Muscle of leg (tissue), 11 donors: ENCODE data around the gene BBS4. TPM values are rescaled to one million over a fixed set of nuclear protein-coding genes. Genes with fewer than 3 reads are reported as not detected.

Experiments
- DNase-seq: peaks from one replicate; pipeline ENCODE4 v3.0.0; 2013
- H3K27ac ChIP-seq: one replicate; pipeline ENCODE4 v1.5.1; 2013; ENCODE audit warnings: mild to moderate bottlenecking, low read length, control low read depth
- H3K27me3 ChIP-seq: one replicate; pipeline ENCODE4 v1.6.1; 2013; ENCODE audit warnings: low read length; ENCODE audit not compliant: control insufficient read depth, insufficient read depth
- H3K36me3 ChIP-seq: one replicate; pipeline ENCODE4 v1.6.1; 2013; ENCODE audit warnings: low read length; ENCODE audit not compliant: control insufficient read depth, insufficient read depth
- H3K4me1 ChIP-seq: one replicate; pipeline ENCODE4 v1.6.1; 2013; ENCODE audit warnings: low read length; ENCODE audit not compliant: control insufficient read depth, insufficient read depth
- H3K4me3 ChIP-seq: one replicate; pipeline ENCODE4 v1.5.1; 2013; ENCODE audit warnings: low read length, control low read depth
- H3K9me3 ChIP-seq: replicated peaks from 2 replicates; pipeline ENCODE4 v1.6.1; 2013; ENCODE audit warnings: low read depth, low read length; ENCODE audit not compliant: control insufficient read depth
- WGBS: methylation state at CpG from one replicate; pipeline ENCODE4 v1.1.5; 2013; ENCODE audit warnings: missing lambda C conversion rate; ENCODE audit not compliant: insufficient coverage; 5-methylcytosine and 5-hydroxymethylcytosine counted together
- polyA plus RNA-seq, 8 donors: library from polyadenylated mRNA; unstranded; fragments of 120-200 nt; gene quantifications; one replicate each; pipeline versions ENCODE4 v1.2.1 to v1.2.3, GENCODE V29; 2013; ENCODE audit warnings: inconsistent platforms in 1 of 8, low replicate concordance in 1 of 8; ENCODE audit not compliant: insufficient read length in 8 of 8, insufficient read depth in 1 of 8
- total RNA-seq: library from RNA; stranded (reverse); fragments of 120-200 nt; gene quantifications from one replicate; pipeline ENCODE4 v1.2.4, GENCODE V29; 2013

BBS4 gene
- total and polyA plus RNA-seq, 9 donors: 14.6 to 24.3 (median 18.5) TPM

DNA sequence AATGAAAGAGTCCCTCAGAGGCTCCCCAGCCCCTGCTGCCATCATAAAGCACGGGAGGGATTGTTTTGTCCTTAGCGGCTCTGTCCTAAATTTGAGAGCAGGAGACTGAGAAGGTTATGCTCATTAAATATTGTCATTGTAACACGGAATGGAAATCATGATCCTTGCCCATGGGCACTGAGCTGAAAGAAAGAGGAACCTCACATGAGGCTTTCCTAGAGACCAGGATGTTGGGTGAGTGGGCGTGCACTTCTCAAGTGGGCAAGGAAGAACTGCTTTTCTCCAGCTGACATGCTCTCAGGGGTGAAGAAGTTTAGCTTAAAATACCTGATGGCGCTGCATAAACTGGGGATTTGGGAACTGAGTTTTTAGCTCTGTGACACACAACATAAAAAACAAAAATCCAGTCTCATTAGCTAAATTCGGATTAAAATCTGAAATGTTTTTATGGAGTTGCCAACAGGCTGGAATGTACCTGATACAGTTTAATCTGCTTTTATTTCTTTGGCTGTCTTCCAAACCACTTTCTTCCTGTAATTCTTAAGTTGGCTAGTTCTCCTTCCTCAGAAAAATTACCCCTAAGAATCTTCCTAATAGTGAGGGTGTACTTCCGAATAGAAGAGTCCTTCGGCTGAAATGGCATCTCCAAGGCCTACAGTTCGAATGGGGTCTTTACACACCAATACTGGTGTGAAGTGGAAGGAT is 65.9 kb downstream of the BBS4 start:
- no peaks in the 10 kb centered on the region for H3K27me3 ChIP-seq
- H3K27ac ChIP-seq: no peak overlapping the region
- H3K9me3 ChIP-seq: no peaks in the 10 kb centered on the region
- peak; percentile 56 for DNase-seq
- no peaks in the 10 kb centered on the region for H3K4me1 ChIP-seq
- no peak overlapping the region for H3K4me3 ChIP-seq
- WGBS: 77% methylated on average over 2 of the region's 9 CpGs
- H3K36me3 ChIP-seq: peaks cover 42% of the 10 kb centered on the region

DNA sequence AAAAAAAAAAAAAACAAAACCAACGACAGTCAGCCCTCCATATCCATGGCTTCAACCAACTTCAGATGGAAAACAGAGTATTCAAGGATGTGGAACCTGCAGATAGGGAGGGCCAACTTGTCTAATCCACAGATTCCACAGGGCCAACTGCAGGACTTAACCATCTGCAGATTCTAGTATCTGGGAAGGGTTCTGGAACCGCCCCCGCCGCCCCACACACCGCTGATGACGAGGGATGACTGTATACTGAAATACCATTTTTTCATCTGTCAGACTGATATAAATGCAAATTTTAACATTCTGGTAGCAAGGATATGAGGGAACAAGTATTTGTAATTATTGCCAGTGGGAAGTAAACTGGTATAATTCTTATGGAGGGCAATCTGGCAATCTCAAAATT is 68.1 kb downstream of the BBS4 start:
- no CpG with 5 or more reads among the region's 6 CpGs for whole genome bisulfite sequencing
- Histone ChIP-seq H3K9me3 (no peaks in the 10 kb centered on the region), H3K4me3 (no peak overlapping the region), H3K4me1 (no peaks in the 10 kb centered on the region), H3K27me3 (no peaks in the 10 kb centered on the region), H3K36me3 (peaks cover 57% of the 10 kb centered on the region), H3K27ac (no peak overlapping the region)
- DNase-seq: no peak

DNA sequence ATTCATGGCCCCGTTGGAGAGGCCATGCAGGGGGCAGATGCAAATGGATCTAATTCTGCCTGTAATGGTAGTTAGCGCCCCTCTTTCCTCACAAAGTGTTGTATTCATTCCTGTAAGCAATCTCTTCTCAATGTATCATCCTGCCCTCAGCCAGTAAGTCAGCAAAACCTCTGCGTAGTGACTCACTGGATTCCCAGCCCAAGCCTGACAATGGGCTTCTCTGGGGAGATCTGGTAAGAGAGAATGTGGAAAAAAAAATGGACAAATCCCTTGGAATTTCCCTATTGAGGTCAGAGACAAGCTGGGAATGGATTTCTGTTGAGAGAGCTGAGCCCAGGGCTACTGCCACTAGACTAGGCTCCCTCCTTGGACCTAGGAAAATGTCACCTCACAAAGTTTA is 72.2 kb downstream of the BBS4 start:
- no peaks in the 10 kb centered on the region for H3K27me3 ChIP-seq
- no peak overlapping the region for H3K27ac ChIP-seq
- H3K36me3 ChIP-seq: peaks cover 54% of the 10 kb centered on the region
- no CpG with 5 or more reads among the region's 3 CpGs for WGBS
- H3K9me3 ChIP-seq: no peaks in the 10 kb centered on the region
- H3K4me3 ChIP-seq: no peak overlapping the region
- DNase-seq: no peak
- no peaks in the 10 kb centered on the region for H3K4me1 ChIP-seq

DNA sequence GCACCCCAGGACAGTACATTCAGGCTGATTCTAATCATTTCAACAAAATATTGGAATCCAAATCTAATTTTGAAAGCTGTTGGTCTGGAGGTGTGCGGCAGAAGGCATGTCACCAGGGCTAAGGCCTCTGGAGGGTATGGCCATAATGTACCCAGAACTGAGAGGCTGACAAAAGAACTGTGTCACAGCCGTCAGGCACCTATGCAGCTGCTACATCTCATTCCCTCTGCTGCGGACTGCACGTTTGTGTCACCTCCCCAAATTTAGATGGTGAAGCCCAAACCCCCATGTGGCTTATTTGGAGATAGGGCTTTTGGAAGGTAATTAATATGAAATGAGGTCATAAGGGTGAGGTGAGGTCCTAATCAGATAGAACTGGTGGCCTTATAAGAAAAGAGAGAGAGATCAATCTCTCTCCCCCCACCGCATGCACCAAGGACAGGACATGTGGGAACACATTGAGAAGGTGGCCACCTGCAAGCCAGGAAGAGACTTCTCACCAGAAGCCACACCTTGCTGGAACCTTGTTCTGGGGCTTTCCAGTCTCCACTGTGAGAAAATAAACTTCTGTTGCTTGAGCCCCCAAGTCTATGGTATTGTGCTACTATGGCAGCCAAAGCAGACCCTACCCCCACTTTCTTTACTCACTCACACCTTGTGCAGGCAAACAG is 74.7 kb downstream of the BBS4 start:
- 100% methylated on average over 1 of the region's 5 CpGs for WGBS
- H3K4me3 ChIP-seq: no peak overlapping the region
- H3K36me3 ChIP-seq: peaks cover 41% of the 10 kb centered on the region
- no peaks in the 10 kb centered on the region for H3K27me3 ChIP-seq
- H3K27ac ChIP-seq: no peak overlapping the region
- DNase-seq: no peak
- no peaks in the 10 kb centered on the region for H3K4me1 ChIP-seq
- no peaks in the 10 kb centered on the region for H3K9me3 ChIP-seq

DNA sequence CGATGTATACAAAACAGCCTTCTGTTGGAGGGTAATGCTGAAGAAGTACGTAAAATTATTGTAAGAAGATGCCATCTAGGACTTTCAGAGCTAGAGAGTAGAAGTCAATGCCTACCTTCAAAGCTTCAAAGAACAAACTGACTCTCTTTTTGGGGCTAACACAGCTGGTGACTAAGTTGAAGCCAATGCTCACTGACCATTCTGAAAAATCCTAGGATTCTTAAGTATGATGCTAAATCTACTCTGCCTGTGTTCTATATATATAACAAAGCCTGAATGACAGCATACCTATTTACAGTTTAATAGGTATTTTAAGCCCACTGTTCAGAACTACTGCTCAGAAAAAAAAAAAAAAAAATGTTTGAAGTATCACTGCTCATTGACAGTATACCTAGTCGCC is 78.6 kb downstream of the BBS4 start:
- Histone ChIP-seq H3K36me3 (peaks cover 23% of the 10 kb centered on the region), H3K4me3 (no peak overlapping the region), H3K4me1 (no peaks in the 10 kb centered on the region), H3K9me3 (peaks cover 15% of the 10 kb centered on the region), H3K27me3 (no peaks in the 10 kb centered on the region), H3K27ac (no peak overlapping the region)
- WGBS: no CpG with 5 or more reads among the region's 3 CpGs
- DNase-seq: no peak

DNA sequence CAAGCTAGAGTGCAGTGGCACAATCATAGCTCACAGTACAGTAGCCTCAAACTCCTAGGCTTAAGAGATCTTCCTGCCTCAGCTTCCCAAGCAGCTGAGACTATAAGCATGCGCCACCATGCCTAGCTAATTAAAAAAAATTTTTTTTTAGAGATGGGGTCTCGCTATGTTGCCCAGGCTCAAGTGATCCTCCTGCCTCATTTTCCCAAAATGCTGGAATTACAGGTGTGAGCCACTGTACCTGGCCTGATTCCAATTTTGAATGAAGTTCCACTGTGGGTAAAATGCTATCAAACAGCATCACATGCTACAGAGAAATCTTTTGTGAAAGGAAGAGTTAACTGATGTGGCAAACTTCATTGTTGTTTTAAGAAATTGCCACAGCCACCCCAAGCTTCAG is 80.0 kb downstream of the BBS4 start:
- Histone ChIP-seq H3K4me3 (no peak overlapping the region), H3K9me3 (peaks cover 15% of the 10 kb centered on the region), H3K4me1 (no peaks in the 10 kb centered on the region), H3K27me3 (no peaks in the 10 kb centered on the region), H3K27ac (no peak overlapping the region), H3K36me3 (peaks cover 22% of the 10 kb centered on the region)
- no peak for DNase-seq
- no CpG with 5 or more reads among the region's 2 CpGs for WGBS

DNA sequence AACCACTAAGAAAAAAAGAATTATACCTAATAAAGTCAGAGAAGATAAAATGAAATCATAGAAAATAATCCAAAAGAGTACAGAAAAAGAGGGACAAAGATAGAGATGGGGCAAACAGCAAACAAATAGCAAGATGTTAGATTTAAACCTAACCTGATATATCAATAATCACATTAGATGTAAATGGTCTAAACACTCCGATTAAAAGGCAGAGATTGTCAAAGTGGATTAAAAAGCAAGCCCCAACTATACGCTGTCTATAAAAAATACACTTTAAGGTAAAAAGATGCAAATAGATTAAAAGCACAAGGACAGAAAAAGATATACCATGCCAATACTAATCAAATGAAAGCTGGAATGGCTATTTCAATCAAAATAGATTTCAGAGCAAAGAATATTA is 80.8 kb downstream of the BBS4 start:
- no peaks in the 10 kb centered on the region for H3K27me3 ChIP-seq

DNA sequence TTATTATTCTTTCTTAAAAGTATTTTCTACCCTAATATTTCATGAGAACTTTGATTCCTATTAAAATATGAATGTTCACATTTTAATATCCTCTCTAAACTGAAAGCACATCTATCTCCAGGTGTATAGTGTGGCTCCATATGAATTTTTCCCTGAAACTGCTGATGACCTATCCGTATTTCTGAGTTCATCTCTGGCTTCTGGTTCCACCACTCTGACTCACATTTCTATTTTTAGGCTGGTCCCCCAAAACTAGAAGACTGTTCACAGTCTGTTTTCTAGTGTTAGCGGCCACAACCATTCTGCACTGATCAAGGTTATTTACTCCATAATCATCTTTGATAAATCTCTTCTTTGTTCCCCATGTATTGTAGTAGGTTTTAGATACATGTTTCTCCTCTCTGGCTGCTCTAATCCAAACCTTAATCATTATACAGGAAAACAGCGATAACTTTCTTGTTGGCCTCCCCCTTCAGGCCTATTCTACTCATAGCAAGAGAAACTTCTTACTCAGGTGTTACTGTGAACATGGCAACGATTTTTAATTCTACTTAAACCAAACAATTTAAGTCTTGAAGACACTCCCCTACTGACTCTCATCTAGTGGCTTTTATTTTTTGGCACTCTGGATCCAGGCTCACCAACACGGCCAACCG is 84.8 kb downstream of the BBS4 start:
- Histone ChIP-seq H3K27ac (no peak overlapping the region), H3K9me3 (peaks cover 15% of the 10 kb centered on the region), H3K4me3 (no peak overlapping the region), H3K4me1 (no peaks in the 10 kb centered on the region), H3K36me3 (peaks cover 36% of the 10 kb centered on the region), H3K27me3 (no peaks in the 10 kb centered on the region)
- no peak for DNase-seq
- WGBS: 100% methylated on average over 1 of the region's 6 CpGs

More for the DNA sequence above, 80.8 kb downstream of the BBS4 start:
- Histone ChIP-seq H3K4me3 (no peak overlapping the region), H3K4me1 (no peaks in the 10 kb centered on the region), H3K9me3 (peaks cover 15% of the 10 kb centered on the region), H3K36me3 (peaks cover 25% of the 10 kb centered on the region), H3K27ac (no peak overlapping the region)
- WGBS: no CpG with 5 or more reads among the region's 2 CpGs
- no peak for DNase-seq

DNA sequence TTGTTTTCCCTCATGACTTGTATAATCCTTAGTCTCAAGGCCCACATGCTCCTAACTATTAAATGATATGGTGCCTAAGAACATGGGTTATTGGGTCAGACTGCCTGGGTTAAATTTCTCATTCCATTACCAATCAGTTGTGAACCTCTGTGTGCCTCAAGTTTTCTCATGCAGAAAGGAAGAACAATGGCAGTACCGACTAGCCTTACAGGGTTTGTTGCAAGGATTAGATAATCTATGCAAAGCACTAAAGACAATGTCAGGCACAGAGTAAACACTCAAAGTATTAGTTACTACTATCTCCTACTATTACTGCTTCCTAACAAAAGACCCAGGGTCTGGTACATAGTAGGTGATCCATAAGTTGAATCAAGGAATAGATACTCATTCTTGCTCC is 85.3 kb downstream of the BBS4 start:
- H3K9me3 ChIP-seq: peaks cover 13% of the 10 kb centered on the region
- no peaks in the 10 kb centered on the region for H3K27me3 ChIP-seq
- no CpG with 5 or more reads among the region's 1 CpG for WGBS
- DNase-seq: no peak
- no peak overlapping the region for H3K4me3 ChIP-seq
- H3K36me3 ChIP-seq: peaks cover 35% of the 10 kb centered on the region
- H3K27ac ChIP-seq: no peak overlapping the region
- H3K4me1 ChIP-seq: no peaks in the 10 kb centered on the region

DNA sequence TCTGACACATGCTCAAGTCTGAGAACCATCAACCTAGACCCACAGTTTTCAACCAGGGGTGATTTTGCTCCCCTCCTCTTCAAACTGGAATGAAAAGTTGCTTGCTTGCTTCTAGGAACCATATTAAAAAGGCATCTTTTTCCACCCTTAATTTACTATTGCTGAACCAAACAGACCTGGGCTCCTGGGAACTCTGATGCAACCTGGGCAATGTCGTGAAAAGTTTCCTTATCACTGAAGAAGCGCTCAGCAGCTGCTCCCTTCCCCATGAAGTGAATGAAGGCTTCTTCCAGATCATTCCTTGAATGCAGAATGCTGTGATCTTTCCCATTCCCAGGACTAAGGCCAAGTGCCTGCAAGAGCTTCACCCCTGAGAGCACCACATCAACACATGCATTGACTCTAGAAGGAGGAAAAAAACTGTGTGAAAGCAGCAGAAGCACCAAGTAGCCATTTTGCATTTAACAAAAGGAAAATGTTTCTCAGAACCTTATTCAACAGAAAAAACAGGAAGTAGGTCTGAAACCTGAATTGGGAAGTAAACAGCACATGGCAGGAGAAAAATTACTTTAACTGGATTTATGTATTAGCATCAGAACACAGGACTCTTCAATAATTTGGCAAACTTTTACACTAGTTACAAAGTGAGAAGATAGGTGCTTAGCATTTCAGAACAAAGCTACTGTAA is 88.8 kb downstream of the BBS4 start:
- WGBS: 72% methylated on average over 2 of the region's 2 CpGs
- Histone ChIP-seq H3K9me3 (no peaks in the 10 kb centered on the region), H3K36me3 (peaks cover 29% of the 10 kb centered on the region)

More for the DNA sequence above, 88.8 kb downstream of the BBS4 start:
- no peak for DNase-seq
- Histone ChIP-seq H3K4me3 (no peak overlapping the region), H3K27ac (no peak overlapping the region), H3K27me3 (no peaks in the 10 kb centered on the region), H3K4me1 (no peaks in the 10 kb centered on the region)
